Trophoblast cell (in vitro differentiated cells and primary cell): ENCODE results near the gene ADAMTSL5.
A peak's percentile ranks its signal among the peaks of the same experiment; 100 is the strongest.

Source experiments
- DNase-seq, 2 donors: peaks; one replicate each; pipeline ENCODE4 v3.0.0-alpha.2; 2016
- H2AFZ ChIP-seq: 2 replicates; pipeline ENCODE4 v1.6.1; 2013; ENCODE audit warnings: low read length, moderate library complexity, mild to moderate bottlenecking; ENCODE audit not compliant: insufficient read depth, poor library complexity
- H2AK5ac ChIP-seq: 2 replicates; pipeline ENCODE4 v1.6.1; 2013; ENCODE audit warnings: mild to moderate bottlenecking, low read length
- H2BK120ac ChIP-seq: 2 replicates; pipeline ENCODE4 v1.6.1; 2013; ENCODE audit warnings: low read length, mild to moderate bottlenecking, moderate library complexity; ENCODE audit not compliant: insufficient read depth, poor library complexity
- H2BK12ac ChIP-seq: 2 replicates; pipeline ENCODE4 v1.6.1; 2013; ENCODE audit warnings: mild to moderate bottlenecking, low read length, moderate library complexity
- H2BK5ac ChIP-seq: 2 replicates; pipeline ENCODE4 v1.6.1; 2013; ENCODE audit warnings: low read length, low read depth, moderate library complexity, mild to moderate bottlenecking; ENCODE audit not compliant: poor library complexity
- H3K14ac ChIP-seq: 2 replicates; pipeline ENCODE4 v1.6.1; 2013; ENCODE audit warnings: mild to moderate bottlenecking, low read length
- H3K18ac ChIP-seq: 2 replicates; pipeline ENCODE4 v1.6.1; 2013; ENCODE audit warnings: mild to moderate bottlenecking, low read length
- H3K23ac ChIP-seq: 2 replicates; pipeline ENCODE4 v1.6.1; 2013; ENCODE audit warnings: low read length
- H3K27ac ChIP-seq: 2 replicates; pipeline ENCODE4 v1.5.1; 2013; ENCODE audit warnings: low read depth, mild to moderate bottlenecking, inconsistent platforms, low read length, moderate library complexity
- H3K27me3 ChIP-seq: 2 replicates; pipeline ENCODE4 v1.6.1; 2013; ENCODE audit warnings: inconsistent platforms, mild to moderate bottlenecking, low read length, moderate library complexity; ENCODE audit not compliant: insufficient read depth
- H3K36me3 ChIP-seq, 2 experiments: 1 replicate in 1 of 2; 2 replicates in 1 of 2; pipeline ENCODE4 v1.6.1; 2013; ENCODE audit warnings: low read length in 2 of 2, mild to moderate bottlenecking in 2 of 2, moderate library complexity in 1 of 2; ENCODE audit not compliant: insufficient read depth in 2 of 2, control insufficient read depth in 1 of 2
- H3K4ac ChIP-seq: 2 replicates; pipeline ENCODE4 v1.6.1; 2013; ENCODE audit warnings: low read depth, mild to moderate bottlenecking, low read length, moderate library complexity
- H3K4me1 ChIP-seq, 2 experiments: 1 replicate in 1 of 2; 2 replicates in 1 of 2; pipeline ENCODE4 v1.6.1; 2013; ENCODE audit warnings: low read length in 2 of 2, mild to moderate bottlenecking in 2 of 2, moderate library complexity in 1 of 2; ENCODE audit not compliant: insufficient read depth in 2 of 2, control insufficient read depth in 1 of 2
- H3K4me2 ChIP-seq: 2 replicates; pipeline ENCODE4 v1.6.1; 2013; ENCODE audit warnings: inconsistent platforms, mild to moderate bottlenecking, low read length, moderate library complexity
- H3K4me3 ChIP-seq: 2 replicates; pipeline ENCODE4 v1.5.1; 2013; ENCODE audit warnings: mild to moderate bottlenecking, low read depth, low read length, inconsistent platforms
- H3K79me1 ChIP-seq: one replicate; pipeline ENCODE4 v1.6.1; 2013; ENCODE audit warnings: low read length
- H3K79me2 ChIP-seq: 2 replicates; pipeline ENCODE4 v1.6.1; 2013; ENCODE audit warnings: low read length, mild to moderate bottlenecking; ENCODE audit not compliant: control insufficient read depth, insufficient read depth, poor library complexity
- H3K9ac ChIP-seq: 2 replicates; pipeline ENCODE4 v1.6.1; 2013; ENCODE audit warnings: mild to moderate bottlenecking, low read length
- H3K9me3 ChIP-seq: 2 replicates; pipeline ENCODE4 v1.6.1; 2013; ENCODE audit warnings: low read depth, mild to moderate bottlenecking, control low read depth, inconsistent platforms, low read length; ENCODE audit not compliant: insufficient read depth
- H4K12ac ChIP-seq: 2 replicates; pipeline ENCODE4 v1.6.1; 2013; ENCODE audit warnings: low read depth, mild to moderate bottlenecking, low read length, moderate library complexity
- H4K8ac ChIP-seq: 2 replicates; pipeline ENCODE4 v1.6.1; 2013; ENCODE audit warnings: low read depth, mild to moderate bottlenecking, low read length, moderate library complexity
- H4K91ac ChIP-seq: one replicate; pipeline ENCODE4 v1.6.1; 2013; ENCODE audit warnings: low read depth, mild to moderate bottlenecking, low read length, moderate library complexity
- WGBS: extraction: QIAGEN DNeasy Blood & Tissue Kit; methylation state at CpG from one replicate; pipeline ENCODE4 v1.1.7; 2013; ENCODE audit warnings: missing lambda C conversion rate; ENCODE audit not compliant: insufficient read length, insufficient coverage; ENCODE audit errors: extremely low coverage; 5-methylcytosine and 5-hydroxymethylcytosine counted together

ADAMTSL5 gene

DNA sequence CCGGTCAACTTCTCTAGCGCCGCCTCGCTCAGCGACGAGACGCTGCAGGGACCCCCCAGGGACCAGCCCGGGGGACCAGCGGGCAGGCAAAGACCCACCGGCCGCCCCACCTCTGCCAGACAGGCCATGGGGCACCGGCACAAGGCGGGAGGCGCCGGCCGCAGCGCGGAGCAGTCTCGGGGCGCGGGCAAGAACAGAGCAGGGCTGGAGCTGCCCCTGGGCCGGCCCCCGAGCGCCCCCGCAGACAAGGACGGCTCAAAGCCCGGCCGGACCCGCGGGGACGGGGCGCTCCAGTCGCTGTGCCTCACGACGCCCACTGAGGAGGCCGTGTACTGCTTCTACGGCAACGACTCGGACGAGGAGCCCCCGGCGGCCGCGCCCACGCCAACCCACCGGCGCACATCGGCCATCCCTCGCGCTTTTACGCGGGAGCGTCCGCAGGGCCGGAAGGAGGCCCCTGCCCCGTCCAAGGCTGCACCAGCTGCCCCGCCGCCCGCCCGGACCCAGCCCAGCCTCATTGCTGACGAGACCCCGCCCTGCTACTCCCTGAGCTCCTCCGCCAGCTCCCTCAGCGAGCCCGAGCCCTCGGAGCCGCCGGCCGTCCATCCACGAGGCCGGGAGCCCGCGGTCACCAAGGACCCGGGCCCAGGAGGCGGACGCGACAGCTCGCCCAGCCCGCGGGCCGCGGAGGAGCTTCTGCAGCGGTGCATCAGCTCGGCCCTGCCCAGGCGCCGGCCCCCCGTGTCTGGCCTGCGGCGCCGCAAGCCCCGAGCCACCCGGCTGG lies 45.1 kb downstream of the ADAMTSL5 start:
- Histone ChIP-seq H3K4me3 (no peak overlapping the region), H3K27ac (no peak overlapping the region), H3K23ac (no peak overlapping the region), H2AK5ac (no peak overlapping the region), H3K14ac (no peak overlapping the region), H4K12ac (no peak overlapping the region), H3K9me3 (peaks cover 30% of the 10 kb centered on the region), H3K79me1 (no peaks in the 10 kb centered on the region), H3K79me2 (no peaks in the 10 kb centered on the region), H3K4me2 (no peak overlapping the region), H3K9ac (no peak overlapping the region), H2BK5ac (no peak overlapping the region), H3K36me3 (no peaks in the 10 kb centered on the region), H3K18ac (no peak overlapping the region), H3K4ac (no peak overlapping the region), H2BK120ac (no peak overlapping the region), H4K91ac (no peak overlapping the region), H4K8ac (no peak overlapping the region), H2BK12ac (no peak overlapping the region), H2AFZ (no peak overlapping the region), H3K4me1 (peaks cover 5 to 19% of the 10 kb centered on the region in 2 experiments), H3K27me3 (peaks cover 74% of the 10 kb centered on the region)
- no peak for DNase-seq
- no CpG with 5 or more reads among the region's 92 CpGs for WGBS

DNA sequence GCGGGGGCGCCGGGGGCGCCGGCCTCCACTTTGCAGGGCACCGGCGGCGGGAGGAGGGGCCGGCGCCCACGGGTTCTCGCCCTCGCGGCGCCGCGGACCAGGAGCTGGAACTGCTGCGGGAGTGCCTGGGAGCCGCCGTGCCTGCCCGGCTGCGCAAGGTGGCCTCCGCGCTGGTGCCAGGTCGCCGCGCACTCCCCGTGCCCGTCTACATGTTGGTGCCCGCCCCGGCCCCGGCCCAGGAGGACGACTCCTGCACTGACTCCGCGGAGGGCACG lies 45.7 kb downstream of the ADAMTSL5 start:
- Histone ChIP-seq H4K8ac (no peak overlapping the region), H3K23ac (no peak overlapping the region), H3K79me1 (no peaks in the 10 kb centered on the region), H3K36me3 (no peaks in the 10 kb centered on the region), H3K9ac (no peak overlapping the region), H2BK5ac (no peak overlapping the region), H3K4me2 (no peak overlapping the region), H3K4ac (no peak overlapping the region), H4K91ac (no peak overlapping the region), H4K12ac (no peak overlapping the region), H3K9me3 (peaks cover 30% of the 10 kb centered on the region), H3K27ac (no peak overlapping the region), H3K4me1 (peaks cover 5 to 19% of the 10 kb centered on the region in 2 experiments), H2AFZ (no peak overlapping the region), H3K79me2 (no peaks in the 10 kb centered on the region), H3K27me3 (peaks cover 73% of the 10 kb centered on the region), H2BK120ac (no peak overlapping the region), H2BK12ac (no peak overlapping the region), H3K4me3 (no peak overlapping the region), H2AK5ac (no peak overlapping the region), H3K14ac (no peak overlapping the region), H3K18ac (no peak overlapping the region)
- no CpG with 5 or more reads among the region's 36 CpGs for WGBS
- no peak for DNase-seq

DNA sequence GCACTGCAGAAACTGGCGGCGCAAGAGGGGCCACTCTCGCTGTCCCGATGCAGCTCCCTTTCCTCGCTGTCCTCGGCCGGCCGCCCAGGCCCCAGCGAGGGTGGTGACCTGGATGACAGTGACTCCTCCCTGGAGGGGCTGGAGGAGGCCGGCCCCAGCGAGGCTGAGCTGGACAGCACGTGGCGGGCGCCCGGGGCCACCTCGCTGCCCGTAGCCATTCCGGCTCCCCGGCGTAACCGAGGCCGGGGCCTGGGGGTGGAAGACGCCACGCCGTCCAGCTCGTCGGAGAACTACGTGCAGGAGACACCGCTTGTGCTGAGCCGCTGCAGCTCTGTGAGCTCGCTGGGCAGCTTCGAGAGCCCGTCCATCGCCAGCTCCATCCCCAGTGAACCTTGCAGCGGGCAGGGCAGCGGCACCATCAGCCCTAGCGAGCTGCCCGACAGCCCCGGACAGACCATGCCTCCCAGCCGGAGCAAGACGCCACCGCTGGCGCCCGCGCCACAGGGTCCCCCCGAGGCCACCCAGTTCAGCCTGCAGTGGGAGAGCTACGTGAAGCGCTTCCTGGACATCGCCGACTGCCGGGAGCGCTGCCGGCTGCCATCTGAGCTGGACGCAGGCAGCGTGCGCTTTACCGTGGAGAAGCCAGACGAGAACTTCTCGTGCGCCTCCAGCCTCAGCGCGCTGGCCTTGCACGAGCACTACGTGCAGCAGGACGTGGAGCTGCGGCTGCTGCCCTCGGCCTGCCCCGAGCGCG lies 46.2 kb downstream of the ADAMTSL5 start:
- no peaks in the 10 kb centered on the region for H3K36me3 ChIP-seq
- no peak overlapping the region for H3K9ac ChIP-seq
- H2BK5ac ChIP-seq = no peak overlapping the region
- WGBS = no CpG with 5 or more reads among the region's 70 CpGs
- H3K4me1 ChIP-seq = peaks cover 5 to 19% of the 10 kb centered on the region in 2 experiments
- peak overlapping the region; percentile 25 for H3K4me2 ChIP-seq
- H2BK12ac ChIP-seq = no peak overlapping the region
- no peaks in the 10 kb centered on the region for H3K79me2 ChIP-seq
- no peak overlapping the region for H4K12ac ChIP-seq
- DNase-seq = no peak
- peaks cover 30% of the 10 kb centered on the region for H3K9me3 ChIP-seq
- no peak overlapping the region for H3K18ac ChIP-seq
- H2AFZ ChIP-seq = no peak overlapping the region
- no peak overlapping the region for H3K27ac ChIP-seq
- no peak overlapping the region for H3K23ac ChIP-seq
- H3K14ac ChIP-seq = no peak overlapping the region
- peaks cover 68% of the 10 kb centered on the region for H3K27me3 ChIP-seq
- no peak overlapping the region for H4K8ac ChIP-seq
- no peak overlapping the region for H4K91ac ChIP-seq
- H3K79me1 ChIP-seq = no peaks in the 10 kb centered on the region
- no peak overlapping the region for H2BK120ac ChIP-seq
- H3K4me3 ChIP-seq = no peak overlapping the region
- H2AK5ac ChIP-seq = no peak overlapping the region
- no peak overlapping the region for H3K4ac ChIP-seq

DNA sequence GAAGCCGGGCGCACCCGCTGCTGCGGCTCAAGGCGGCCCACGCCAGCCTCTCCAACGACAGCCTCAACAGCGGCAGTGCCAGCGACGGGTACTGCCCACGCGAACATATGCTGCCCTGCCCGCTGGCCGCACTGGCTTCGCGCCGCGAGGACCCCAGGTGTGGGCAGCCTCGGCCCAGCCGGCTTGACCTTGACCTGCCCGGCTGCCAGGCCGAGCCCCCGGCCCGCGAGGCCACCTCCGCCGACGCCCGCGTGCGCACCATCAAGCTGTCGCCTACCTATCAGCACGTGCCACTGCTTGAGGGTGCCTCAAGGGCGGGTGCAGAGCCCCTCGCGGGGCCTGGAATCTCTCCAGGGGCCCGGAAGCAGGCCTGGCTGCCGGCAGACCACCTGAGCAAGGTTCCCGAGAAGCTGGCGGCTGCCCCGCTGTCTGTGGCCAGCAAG lies 46.8 kb downstream of the ADAMTSL5 start:
- no peaks in the 10 kb centered on the region for H3K79me2 ChIP-seq
- H3K4me3 ChIP-seq = no peak overlapping the region

More for the DNA sequence above, 46.8 kb downstream of the ADAMTSL5 start:
- Histone ChIP-seq H3K27ac (no peak overlapping the region), H3K4ac (no peak overlapping the region), H3K14ac (no peak overlapping the region), H2AK5ac (no peak overlapping the region), H3K18ac (no peak overlapping the region), H3K9ac (no peak overlapping the region), H3K9me3 (peaks cover 27% of the 10 kb centered on the region), H3K23ac (no peak overlapping the region), H4K12ac (no peak overlapping the region), H3K27me3 (peaks cover 62% of the 10 kb centered on the region), H4K8ac (no peak overlapping the region), H2BK5ac (no peak overlapping the region), H3K36me3 (no peaks in the 10 kb centered on the region), H4K91ac (no peak overlapping the region), H2BK120ac (no peak overlapping the region), H3K79me1 (no peaks in the 10 kb centered on the region), H3K4me1 (peaks cover 5 to 17% of the 10 kb centered on the region in 2 experiments), H2AFZ (no peak overlapping the region), H2BK12ac (no peak overlapping the region), H3K4me2 (no peak overlapping the region)
- no peak for DNase-seq
- WGBS = no CpG with 5 or more reads among the region's 41 CpGs
